C4-2B (cell line): ENCODE data around the gene TGFBR3.

ENCODE experiments used
- ZFX ChIP-seq: fragments of 450-650 bp; IDR thresholded peaks from 2 replicates; pipeline ENCODE4 v1.6.1; 2017
- TF ChIP-seq, protein P1 (sequence below): fragments of 450-650 bp; conservative IDR thresholded peaks from 2 replicates; pipeline ENCODE4 v1.5.1; 2017; ENCODE audit warnings: mild to moderate bottlenecking

GRCh38 chr1:91766883-91767282 is 119.1 kb downstream of the TGFBR3 start:
- TF ChIP-seq, protein P1, sequence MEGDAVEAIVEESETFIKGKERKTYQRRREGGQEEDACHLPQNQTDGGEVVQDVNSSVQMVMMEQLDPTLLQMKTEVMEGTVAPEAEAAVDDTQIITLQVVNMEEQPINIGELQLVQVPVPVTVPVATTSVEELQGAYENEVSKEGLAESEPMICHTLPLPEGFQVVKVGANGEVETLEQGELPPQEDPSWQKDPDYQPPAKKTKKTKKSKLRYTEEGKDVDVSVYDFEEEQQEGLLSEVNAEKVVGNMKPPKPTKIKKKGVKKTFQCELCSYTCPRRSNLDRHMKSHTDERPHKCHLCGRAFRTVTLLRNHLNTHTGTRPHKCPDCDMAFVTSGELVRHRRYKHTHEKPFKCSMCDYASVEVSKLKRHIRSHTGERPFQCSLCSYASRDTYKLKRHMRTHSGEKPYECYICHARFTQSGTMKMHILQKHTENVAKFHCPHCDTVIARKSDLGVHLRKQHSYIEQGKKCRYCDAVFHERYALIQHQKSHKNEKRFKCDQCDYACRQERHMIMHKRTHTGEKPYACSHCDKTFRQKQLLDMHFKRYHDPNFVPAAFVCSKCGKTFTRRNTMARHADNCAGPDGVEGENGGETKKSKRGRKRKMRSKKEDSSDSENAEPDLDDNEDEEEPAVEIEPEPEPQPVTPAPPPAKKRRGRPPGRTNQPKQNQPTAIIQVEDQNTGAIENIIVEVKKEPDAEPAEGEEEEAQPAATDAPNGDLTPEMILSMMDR = no peak
- TF ChIP-seq ZFX = no peak
